NCI-H1694 (cell line): ENCODE data around the gene VTI1A.

Experiments
- DNase-seq: peaks from one replicate; lab custom pipeline; 2025; lab: John Stamatoyannopoulos, UW

Gene VTI1A

GRCh38 chr10:112811741-112812551 lies 364.9 kb downstream of the VTI1A start:
- no peak for DNase-seq

- DNase-seq = no peak
Measured at GRCh38 chr10:112812586-112812985, 365.6 kb downstream of the VTI1A start.

GRCh38 chr10:112813866-112814591 lies 367.0 kb downstream of the VTI1A start:
- no peak for DNase-seq

GRCh38 chr10:112815269-112816032 lies 368.4 kb downstream of the VTI1A start:
- no peak for DNase-seq

GRCh38 chr10:112816033-112816430 lies 369.0 kb downstream of the VTI1A start:
- DNase-seq = no peak

- DNase-seq = no peak
Measured at GRCh38 chr10:112816891-112817290, 369.9 kb downstream of the VTI1A start.

GRCh38 chr10:112817981-112818777 lies 371.2 kb downstream of the VTI1A start:
- DNase-seq = no peak

- no peak for DNase-seq
Measured at GRCh38 chr10:112819231-112819630, 372.2 kb downstream of the VTI1A start.

- no peak for DNase-seq
Measured at GRCh38 chr10:112820320-112820719, 373.3 kb downstream of the VTI1A start.

GRCh38 chr10:112821038-112821437 lies 374.0 kb downstream of the VTI1A start:
- no peak for DNase-seq

- DNase-seq = no peak
Measured at GRCh38 chr10:112821663-112822062, 374.6 kb downstream of the VTI1A start.

- DNase-seq = no peak
Measured at GRCh38 chr10:112823007-112823406, 376.0 kb downstream of the VTI1A start.

GRCh38 chr10:112823604-112824003 lies 376.6 kb downstream of the VTI1A start:
- no peak for DNase-seq

- no peak for DNase-seq
Measured at GRCh38 chr10:112826018-112826697, 379.1 kb downstream of the VTI1A start.

GRCh38 chr10:112827086-112827485 lies 380.1 kb downstream of the VTI1A start:
- DNase-seq = no peak

GRCh38 chr10:112827951-112828350 lies 380.9 kb downstream of the VTI1A start:
- DNase-seq = no peak

- DNase-seq = no peak
Measured at GRCh38 chr10:112831859-112832258, 384.8 kb downstream of the VTI1A start.

- no peak for DNase-seq
Measured at GRCh38 chr10:112832361-112832878, 385.4 kb downstream of the VTI1A start.

GRCh38 chr10:112832959-112833358 lies 385.9 kb downstream of the VTI1A start:
- DNase-seq = no peak

- DNase-seq = no peak
Measured at GRCh38 chr10:112834751-112835181, 387.8 kb downstream of the VTI1A start.

- no peak for DNase-seq
Measured at GRCh38 chr10:112835217-112835715, 388.3 kb downstream of the VTI1A start.
